Measurements from ENCODE around the gene IQUB.

- TF ChIP-seq, protein P1, sequence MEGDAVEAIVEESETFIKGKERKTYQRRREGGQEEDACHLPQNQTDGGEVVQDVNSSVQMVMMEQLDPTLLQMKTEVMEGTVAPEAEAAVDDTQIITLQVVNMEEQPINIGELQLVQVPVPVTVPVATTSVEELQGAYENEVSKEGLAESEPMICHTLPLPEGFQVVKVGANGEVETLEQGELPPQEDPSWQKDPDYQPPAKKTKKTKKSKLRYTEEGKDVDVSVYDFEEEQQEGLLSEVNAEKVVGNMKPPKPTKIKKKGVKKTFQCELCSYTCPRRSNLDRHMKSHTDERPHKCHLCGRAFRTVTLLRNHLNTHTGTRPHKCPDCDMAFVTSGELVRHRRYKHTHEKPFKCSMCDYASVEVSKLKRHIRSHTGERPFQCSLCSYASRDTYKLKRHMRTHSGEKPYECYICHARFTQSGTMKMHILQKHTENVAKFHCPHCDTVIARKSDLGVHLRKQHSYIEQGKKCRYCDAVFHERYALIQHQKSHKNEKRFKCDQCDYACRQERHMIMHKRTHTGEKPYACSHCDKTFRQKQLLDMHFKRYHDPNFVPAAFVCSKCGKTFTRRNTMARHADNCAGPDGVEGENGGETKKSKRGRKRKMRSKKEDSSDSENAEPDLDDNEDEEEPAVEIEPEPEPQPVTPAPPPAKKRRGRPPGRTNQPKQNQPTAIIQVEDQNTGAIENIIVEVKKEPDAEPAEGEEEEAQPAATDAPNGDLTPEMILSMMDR (IDR thresholded peaks at IDR 0.05) = no peak
- TF ChIP-seq ZFX (IDR thresholded peaks at IDR 0.05; ENCODE audit: borderline replicate concordance) = no peak
Measured at GRCh38 chr7:123439191-123439590, 95.2 kb downstream of the IQUB start.

Data from 22Rv1 (cell line).